Measurements from ENCODE around the gene GALNT6. TPM values are rescaled to one million over a fixed set of nuclear protein-coding genes. Genes with fewer than 3 reads are reported as not detected.
A peak's percentile ranks its signal among the peaks of the same experiment; 100 is the strongest.

Gene GALNT6
- total RNA-seq, 1 experiment from 2014 or later: 16.3 TPM

DNA sequence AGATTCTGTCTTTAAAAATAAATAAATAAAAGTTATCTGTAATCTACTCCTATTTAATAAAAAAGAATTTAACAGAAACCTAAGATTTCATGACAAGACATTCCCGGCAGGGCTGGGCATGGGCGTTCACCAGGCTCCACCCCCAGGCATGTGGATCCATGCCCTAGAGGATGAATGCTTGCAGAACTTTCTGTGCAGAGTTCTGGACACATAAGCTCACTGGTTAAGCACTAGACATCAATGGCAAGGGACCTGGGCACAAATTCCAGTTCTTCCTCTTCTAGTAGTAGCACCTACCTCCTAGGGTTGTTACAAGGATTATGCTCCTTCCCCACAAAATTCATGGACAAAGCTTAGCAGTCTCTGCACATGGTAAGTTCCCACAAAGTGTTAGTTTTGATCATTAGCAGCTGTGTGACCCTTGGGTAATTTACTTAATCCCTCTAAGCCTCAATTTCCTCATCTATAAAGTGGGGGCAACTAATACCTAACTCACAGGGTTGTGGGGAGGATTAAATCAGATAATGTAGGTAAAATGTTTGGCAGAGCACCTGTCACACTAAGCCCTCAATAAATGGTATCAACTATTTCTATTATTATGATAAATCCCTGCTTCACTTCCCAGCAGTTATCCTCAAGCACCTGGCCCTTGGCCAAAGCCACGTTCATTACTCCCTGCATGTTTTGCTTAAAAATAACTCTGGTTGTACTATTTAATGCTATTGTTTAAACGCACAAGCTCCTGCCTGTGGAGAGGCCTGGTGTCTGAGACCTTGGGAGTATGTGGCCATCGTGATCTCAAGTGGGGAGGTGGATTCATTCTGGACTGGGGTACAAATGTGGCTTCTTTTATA lies 9.8 kb downstream of the GALNT6 start:
- no peak for DNase-seq (ENCODE audit: low spot score)

DNA sequence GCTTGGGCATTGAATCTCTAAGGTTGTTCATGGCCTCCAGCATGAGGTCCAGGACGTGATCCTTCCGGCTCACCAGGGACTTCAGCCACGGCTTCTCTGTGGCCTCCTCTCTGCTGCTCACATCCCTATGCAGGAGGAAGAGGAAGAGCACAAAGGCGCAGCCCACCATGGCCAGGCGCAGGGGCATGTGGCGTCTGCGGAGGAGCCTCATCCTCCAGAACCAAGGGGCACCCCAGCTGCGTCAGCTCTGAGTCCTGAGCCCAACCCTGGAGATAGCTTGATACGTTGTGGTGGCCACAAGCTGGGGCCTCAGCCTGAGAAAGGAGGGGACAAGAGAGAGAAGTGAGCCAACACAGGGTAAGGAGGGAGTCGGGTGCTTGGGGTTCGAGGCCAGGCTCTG lies 11.6 kb downstream of the GALNT6 start:
- DNase-seq (ENCODE audit: low spot score): no peak

DNA sequence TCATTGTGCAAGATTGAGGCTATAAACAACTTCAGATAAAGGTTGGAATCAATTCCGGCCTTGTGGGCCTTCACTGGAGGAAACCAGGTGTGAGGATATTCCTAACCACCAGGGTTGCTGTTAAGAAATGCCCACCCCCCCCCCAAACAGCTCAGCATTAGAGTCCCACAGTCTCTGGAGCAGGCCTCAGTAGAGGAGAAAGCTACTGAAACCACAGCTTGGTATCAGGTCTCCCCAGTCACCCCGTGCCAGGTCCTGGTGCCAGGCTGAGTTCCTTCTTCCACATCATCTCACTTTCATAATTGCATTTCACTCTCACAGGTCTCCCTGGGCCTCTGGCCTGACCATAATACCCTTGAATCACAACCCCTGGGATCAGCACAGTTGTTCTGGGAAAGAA lies 12.5 kb downstream of the GALNT6 start:
- DNase-seq (ENCODE audit: low spot score): no peak

DNA sequence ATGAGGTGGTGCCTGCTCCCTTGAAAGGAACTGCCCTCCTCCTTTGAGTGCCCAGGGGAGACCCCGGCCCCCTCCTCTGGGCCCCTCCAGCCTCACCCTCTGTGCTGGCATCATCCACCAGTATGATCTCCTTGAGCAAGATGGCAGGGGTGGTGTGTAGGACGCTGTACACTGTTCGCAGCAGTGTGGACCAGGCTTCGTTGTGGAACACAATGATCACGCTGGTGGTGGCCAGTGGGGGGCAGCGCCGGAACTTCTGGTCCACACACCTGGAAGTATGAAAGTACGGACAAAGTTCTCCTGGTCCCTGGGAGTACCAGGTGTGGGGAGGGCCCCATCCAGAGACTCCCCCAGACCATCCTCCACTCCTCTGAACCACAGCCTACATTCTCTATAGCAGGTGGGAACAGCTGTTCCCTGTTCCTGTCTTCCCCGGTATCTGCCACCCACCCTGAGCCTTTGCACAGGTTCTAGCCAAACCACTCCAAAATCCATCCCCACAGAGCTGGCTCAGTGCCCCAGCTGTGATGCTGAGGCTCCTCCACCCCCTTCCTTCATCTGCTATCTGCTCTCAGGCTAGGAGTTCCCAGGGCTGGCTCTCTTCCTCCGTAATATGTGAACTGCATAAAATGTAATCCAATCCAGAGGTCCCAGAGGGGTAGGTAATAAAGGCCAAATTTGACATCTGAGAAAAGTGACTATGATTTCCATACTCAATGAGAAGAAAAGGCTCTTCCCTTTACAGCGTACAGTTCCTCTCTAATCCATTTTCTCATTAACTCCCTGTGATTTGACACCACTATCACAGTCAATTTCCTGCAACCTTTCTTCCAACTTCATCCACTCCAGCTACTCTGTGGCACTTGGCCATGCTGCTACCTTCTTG lies 13.9 kb downstream of the GALNT6 start:
- no peak for DNase-seq (ENCODE audit: low spot score)

DNA sequence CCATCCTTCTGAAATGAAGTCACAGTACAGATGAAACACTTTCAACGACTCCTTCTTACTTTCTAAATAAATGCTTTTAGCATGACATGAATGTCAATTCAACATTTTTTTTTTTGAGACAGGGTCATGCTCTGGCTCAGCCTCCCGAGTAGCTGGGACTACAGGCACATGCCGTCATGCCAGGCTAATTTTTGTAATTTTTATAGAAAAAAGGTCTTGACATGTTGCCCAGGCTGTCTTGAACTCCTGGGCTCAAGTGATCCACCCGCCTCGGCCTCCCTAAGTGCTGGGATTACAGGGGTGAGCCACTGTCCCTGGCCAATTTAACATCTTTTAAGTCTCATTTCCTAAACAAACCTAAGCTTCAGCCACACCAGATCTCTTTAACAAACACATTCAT lies 16.4 kb downstream of the GALNT6 start:
- no peak for DNase-seq (ENCODE audit: low spot score)

DNA sequence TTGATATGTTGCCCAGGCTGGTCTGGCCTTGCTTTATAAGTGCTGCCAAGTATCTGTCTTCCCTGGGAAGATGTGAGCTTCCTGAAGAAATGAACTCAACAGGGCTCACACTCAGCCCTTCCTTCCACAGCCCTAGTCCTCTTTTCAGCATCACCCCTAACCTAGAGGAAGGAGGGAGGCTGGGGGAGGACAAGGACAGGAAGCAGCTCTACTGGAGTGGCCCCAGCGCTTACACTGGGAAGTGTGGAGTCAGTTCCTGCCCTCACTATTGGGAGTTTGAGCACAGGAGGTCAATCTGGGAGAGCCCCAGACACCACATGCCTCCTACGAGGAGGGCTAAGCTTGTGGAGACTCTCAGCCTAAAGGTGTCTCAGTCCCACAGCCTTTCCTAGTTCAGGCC lies 16.8 kb downstream of the GALNT6 start:
- DNase-seq (ENCODE audit: low spot score): no peak

DNA sequence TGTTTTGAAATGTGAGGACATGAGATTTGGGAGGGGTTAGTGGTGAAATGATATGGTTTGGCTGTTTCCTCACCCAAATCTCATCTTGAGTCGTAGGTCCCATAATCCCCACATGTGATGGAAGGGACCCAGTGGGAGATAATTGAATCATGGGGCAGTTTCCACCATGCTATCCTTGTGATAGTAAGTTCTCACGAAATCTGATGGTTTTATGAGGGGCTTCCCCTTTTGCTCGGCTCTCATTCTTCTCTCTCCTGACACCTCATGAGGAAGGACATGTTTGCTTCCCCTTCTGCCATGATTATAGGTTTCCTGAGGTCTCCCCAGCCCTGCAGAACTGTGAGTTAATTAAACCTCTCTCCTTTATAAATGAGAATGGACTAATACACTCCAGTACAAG lies 18.0 kb downstream of the GALNT6 start:
- DNase-seq (ENCODE audit: low spot score): no peak

DNA sequence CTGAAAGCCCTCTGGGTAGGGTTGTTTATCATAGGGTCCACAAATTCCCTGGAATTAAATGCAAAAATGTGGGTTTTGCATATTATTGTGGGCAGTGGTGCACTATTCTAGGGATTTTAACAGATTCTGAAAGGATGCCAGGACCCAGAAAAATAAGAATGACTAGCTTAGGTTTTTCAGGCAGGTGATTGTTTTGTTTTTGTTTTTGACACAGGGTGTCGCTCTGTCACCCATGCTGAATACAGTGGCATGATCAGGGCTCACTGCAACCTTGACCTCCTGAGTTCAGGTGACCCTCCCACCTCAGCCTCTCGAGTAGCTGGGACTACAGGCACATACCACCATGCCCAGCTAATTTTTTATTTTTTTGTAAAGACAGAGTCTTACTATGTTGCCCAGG lies 19.2 kb downstream of the GALNT6 start:
- no peak for DNase-seq (ENCODE audit: low spot score)

DNA sequence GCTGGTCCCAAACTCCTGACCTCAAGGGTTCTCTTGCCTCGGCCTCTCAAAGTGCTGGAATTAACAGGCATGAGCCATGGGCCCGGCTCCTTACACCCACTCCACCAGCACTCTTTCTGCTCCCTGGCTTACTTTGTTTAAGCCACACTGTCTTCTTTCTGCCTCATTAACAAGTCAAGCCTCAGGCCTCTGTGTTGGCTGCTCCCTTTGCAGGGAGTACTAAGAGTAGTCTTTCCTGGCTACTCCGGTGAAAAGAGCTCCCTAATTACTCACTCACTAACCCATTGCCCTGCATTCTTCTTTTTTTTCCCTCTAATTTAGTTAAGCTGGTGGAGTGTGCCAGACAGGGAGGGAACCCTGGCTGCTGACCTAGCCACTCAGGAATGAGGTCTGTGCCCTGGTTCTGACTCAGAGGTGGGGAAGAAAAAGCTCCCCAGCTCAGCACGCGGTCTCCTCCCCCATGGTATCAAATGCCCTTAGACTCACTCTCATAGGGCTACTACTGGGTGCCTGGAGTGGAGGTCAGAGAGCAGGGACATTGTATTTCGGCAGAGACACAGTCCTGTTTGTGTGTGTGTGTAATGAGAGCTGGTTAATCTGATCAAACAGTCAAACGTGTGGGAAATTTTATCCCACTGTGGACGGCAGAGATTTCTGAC lies 19.8 kb downstream of the GALNT6 start:
- peak; percentile 83 for DNase-seq (ENCODE audit: low spot score)

DNA sequence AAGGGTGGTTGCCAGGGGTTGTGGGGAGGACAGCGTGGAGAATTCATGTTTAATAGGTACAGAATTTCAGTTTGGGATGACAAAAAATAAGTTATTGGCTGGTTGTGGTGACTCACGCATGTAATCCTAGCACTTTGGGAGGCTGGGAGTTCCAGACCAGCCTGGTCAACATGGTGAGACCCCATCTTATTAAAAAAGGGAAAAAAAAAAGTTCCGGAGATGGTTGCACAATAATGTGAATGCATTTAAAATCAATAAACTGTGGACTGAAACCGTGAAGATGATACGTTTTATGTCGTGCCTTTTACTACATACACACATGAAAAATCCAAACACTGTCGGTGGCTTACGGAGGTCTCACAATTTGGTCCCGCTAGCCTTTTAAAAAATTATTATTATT lies 20.5 kb downstream of the GALNT6 start:
- no peak for DNase-seq (ENCODE audit: low spot score)

DNA sequence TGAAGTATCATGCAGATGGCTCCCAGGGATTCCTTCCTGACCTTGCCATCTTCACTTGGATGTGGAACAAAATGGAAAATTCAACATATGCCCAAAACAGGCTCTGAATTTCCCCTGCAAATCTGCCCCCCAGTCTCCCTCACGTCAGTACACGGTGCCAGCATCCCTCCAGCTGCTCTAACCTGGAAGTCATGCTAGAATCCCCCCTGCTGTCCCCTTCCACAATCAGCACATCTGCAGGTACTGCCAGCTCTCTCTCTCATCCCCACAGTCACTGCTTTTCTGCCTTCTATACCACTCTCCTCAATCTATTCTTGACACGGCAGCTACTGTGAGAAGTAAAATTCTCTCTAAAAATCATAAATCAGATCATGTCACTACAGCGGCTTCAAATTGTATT lies 21.6 kb downstream of the GALNT6 start:
- no peak for DNase-seq (ENCODE audit: low spot score)

DNA sequence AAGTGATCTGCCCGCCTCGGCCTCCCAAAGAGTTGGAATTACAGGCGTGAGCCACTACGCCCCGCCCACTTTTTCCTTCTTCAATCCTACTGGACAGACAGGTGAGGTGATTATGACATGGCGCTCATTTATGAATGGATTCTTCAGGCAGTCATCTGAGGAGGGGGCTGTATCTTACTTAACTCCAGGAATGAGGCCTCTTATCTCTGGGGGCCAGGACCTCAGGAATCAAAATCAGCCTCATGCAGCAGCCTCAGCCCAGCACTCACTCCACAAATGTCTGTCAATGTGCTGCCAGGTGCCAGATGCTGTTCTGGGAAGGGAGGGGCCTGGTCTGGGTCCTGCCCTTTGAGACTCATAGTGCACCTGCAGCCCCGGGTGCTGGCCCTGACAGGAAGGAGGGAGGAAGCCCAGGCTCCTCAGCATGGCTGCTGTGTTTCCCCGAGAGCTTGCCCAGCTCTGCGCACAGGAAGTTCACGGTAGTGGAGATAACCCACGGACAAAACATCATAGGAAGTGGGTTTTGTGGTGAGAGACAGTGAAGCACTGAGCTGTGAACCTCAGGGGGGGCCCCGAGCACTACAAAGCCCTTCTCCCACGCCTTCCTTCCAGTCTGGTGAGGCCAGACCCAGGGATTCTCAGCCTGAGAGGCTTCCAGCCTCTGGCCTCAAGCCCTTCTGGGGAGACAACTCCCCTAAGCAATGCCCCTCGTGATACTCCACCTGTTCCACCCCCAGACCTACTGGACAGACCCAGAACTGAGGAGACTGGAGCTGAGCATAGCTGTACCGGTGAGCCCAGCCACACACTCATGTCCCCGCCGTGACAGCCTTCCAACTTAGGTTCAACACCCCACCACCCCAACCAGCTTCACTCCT lies 22.3 kb downstream of the GALNT6 start:
- DNase-seq (ENCODE audit: low spot score): no peak

DNA sequence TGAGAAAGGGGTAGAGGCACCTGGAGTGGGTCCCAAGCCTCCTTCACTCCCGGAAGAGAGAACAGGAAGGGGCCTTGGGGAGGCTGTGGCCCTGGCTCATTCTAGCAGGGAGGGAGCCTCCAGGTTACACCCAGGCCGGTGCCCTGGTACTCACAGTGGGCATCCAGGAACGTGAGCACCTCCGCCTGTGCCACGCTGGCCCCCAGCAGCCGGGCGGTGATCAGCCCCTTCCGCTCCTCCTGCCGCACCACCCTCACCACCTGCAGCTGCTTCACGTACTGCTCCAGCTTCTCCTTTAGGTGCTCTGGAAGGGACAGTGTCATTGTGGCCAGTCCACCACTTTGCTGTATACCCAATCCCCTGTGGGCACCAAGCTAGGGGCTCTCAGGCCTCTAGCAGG lies 25.9 kb downstream of the GALNT6 start:
- DNase-seq (ENCODE audit: low spot score): no peak

DNA sequence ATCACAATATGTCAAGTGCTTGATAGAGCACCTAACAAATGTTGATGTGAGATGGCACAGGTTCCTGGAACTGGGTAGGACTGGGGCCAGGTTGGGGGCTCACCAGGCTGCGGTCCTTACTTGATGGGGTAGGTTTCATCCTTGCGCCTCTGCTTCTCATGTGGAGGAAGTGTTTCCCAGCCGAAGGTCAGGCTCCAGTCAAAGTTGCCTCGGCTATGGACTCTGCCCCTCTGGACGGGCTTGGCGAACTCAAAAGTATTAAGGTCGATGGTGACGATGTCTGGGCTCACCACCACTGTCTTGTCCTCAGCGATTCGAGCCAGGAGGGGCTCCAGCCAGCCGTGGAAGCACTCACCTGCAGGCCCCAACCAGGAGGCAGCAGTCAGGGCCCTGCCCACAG lies 27.2 kb downstream of the GALNT6 start:
- DNase-seq (ENCODE audit: low spot score): no peak

DNA sequence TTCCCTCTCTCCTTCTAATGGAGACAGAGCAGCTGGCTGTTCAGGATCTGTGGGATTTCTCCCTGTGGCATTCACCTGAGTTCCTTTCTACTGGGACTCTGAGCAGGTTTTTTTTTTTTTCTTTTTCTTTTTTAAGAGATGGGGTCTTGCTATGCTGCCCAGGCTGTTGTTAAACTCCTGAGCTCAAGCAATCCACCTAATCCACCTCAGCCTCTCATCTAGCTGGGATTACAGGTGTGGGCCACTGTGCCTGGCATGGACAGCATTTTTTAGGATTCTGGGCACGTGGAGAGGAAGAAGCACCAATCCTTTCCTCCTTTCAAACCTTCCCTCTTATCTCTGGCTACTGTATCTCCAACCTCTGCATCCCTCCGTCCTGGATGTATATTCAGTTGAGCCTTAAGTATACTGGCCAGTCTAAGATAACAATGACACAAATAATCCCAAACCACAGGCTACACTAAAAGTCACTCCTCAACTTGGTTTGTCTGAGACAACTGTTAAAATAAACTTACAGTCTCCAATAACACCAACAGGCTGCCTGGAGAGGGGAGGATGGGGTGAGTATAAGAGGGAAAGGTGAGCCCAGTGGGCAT lies 28.4 kb downstream of the GALNT6 start:
- DNase-seq (ENCODE audit: low spot score): no peak

DNA sequence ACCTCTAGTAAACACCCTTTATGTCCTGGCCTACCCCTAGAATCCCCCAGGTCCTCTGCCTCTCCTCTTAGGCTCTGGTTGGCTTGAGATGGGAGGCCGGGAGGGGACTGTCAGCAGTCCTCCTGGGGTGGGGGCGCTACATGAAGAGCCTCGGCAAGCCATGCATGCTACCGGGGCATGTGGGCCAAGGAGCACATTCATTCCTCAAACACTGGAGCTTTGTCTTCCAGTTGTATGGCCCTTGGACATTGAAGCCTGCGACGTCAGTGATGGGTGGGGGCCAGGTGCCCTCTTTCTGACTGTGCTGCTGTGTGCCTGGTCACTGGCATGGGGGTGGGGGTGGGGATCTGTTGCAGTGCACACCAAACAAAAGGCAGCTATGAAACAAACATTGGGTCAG lies 28.9 kb downstream of the GALNT6 start:
- no peak for DNase-seq (ENCODE audit: low spot score)

DNA sequence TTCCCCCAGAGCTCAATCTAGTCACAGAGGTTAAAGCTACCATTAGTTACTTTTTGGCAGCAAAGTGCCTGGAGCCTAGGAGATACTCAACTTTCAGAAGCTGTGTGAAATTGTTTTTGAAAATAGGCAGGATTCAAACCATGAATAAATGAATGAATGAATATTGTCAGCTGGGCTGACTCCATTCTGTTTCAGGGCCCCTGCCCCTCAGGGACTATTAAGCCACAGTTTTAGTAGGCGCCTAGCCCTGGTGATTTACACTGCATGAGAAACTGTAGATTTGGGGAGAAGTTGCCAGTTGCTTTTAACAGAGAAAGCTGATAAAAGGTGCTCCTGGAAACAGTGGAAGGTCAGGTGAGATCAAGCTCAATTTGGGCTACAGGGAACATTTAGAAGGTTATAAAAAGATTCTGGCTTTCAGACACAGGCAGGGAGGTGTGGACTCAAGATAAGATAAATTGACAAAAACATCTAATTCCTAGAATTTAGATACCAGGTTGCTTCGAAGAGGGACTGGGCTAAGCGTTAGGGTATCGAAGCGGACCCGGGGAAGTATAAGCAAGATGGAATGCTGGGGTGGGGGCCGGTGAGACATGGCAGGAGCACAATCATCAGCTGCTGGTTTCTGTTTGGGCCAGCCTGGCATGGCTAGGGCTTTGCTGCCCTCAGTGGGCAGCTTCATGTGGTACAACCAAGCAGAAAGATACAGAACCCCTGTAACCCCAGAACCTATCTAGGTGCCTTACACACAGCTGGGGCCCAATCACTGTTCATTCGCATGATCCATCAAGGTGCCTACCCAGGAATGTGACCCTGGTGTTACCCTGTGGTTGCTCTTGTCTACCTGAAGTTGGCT lies 29.8 kb downstream of the GALNT6 start:
- no peak for DNase-seq (ENCODE audit: low spot score)

DNA sequence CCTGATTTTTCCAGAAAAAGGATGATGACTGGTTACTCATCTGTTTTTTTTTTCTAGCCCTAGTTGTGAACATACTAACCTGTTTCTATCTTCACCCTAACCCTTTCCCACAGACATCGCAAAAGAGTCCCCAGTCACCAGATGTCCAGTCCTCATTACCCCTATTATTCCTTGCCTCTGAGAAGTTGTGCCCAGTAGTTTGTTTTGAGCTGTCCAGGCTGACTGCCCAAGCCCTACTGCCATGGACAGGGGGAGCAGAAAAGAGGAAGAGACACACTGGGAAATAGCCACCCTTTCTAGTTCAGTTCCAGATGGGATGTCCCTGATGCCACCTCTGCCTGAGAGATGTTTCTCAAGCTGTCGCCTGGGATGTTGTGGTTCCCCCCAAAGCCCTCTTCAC lies 30.9 kb downstream of the GALNT6 start:
- DNase-seq (ENCODE audit: low spot score): no peak

DNA sequence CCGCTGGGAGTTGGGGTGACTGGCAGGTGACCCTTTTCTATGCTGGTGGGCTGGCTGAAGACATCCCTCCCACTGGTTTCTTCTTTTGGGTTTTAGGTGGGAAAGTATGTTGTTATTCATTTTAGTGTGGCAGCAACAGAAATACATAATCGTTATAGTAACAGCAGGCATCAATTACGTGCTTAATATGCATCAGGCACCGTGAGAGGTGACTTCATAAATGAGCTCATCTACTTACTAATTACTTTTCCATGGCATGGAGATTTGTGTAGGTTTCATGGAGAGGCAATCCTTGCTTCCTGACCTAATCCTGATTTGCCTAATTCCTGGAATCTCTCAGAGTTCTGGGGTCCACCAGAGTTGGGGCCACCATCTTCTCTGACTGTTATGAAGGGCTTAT lies 31.4 kb downstream of the GALNT6 start:
- no peak for DNase-seq (ENCODE audit: low spot score)

DNA sequence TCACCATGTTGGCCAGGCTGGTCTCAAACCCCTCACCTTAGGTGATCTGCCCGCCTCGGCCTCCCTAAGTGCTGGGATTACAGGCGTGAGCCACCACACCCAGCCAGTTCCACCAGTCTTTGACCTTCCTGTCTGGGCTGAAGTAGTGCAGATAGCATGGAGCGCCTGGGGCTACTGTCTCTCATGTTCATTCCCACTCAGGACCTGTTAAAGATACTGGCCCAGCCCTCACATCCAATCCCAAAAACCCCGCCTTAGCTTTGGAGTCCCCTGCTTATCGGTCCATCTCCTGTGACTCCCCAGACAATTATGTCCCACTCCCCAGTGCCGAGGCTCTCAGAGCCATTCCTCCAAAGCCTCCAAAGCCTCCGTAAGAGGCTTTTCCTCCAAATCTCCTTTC lies 32.7 kb downstream of the GALNT6 start:
- DNase-seq (ENCODE audit: low spot score): no peak

Data from HT-29 (cell line).